ENCODE measurements around the gene CABS1.

GRCh38 chr4:70288651-70289050 is 46.1 kb upstream of the CABS1 start:
- TF ChIP-seq RAD21 (IDR thresholded peaks at IDR 0.05; ENCODE audit: low read depth), result no peak
- no peak for TF ChIP-seq TAF1 (IDR thresholded peaks at IDR 0.05; ENCODE audit: low read depth)
- TF ChIP-seq FOXM1 (IDR thresholded peaks at IDR 0.05; ENCODE audit: borderline replicate concordance, low read depth), result no peak
- TF ChIP-seq MAX (IDR thresholded peaks at IDR 0.05), result no peak
- no peak for TF ChIP-seq EP300 (IDR thresholded peaks at IDR 0.05; ENCODE audit: borderline replicate concordance)
- TF ChIP-seq NFIC (IDR thresholded peaks at IDR 0.05), result no peak
